GM18505 (cell line): ENCODE data around the gene COQ9.
"Not testable (repeated sequence)": the region's sequence is repeated elsewhere in the genome, so short reads cannot be mapped to it uniquely, and the experiment has no call there.

Experiments used
- ATAC-seq: cut with Tn5 transposase; IDR thresholded peaks from one replicate; pipeline ENCODE4 v1.9.1; 2021; ENCODE audit not compliant: unreplicated experiment
- POLR2A ChIP-seq: IDR thresholded peaks from 4 replicates; pipeline ENCODE4 v1.6.1; 2011; ENCODE audit warnings: borderline replicate concordance; ENCODE audit not compliant: insufficient read depth, insufficient read length; ENCODE audit errors: extremely low read depth

The COQ9 gene

GRCh38 chr16:57435838-57436237 is 11.4 kb upstream of the COQ9 start:
- no peak for TF ChIP-seq POLR2A
- ATAC-seq = no peak

DNA sequence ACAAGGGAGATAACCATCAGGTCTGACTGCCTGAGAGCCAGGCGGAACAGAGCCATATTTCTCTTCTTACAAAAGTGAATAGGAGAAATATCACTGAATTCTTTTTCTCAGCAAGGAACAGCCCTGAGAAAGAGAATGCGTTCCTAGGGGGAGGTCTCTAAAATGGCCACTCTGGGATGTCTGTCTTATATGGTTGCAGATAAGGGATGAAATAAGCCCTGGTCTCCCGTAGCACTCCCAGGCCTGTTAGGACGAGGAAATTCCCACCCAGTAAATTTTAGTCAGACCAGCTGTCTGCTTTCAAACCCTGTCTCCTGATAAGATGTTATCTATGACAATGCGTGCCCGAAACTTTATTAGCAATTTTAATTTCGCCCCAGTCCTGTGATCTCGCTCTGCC is 7.3 kb upstream of the COQ9 start:
- not testable (repeated sequence) for ATAC-seq

GRCh38 chr16:57440551-57440950 is 6.7 kb upstream of the COQ9 start:
- not testable (repeated sequence) for ATAC-seq

DNA sequence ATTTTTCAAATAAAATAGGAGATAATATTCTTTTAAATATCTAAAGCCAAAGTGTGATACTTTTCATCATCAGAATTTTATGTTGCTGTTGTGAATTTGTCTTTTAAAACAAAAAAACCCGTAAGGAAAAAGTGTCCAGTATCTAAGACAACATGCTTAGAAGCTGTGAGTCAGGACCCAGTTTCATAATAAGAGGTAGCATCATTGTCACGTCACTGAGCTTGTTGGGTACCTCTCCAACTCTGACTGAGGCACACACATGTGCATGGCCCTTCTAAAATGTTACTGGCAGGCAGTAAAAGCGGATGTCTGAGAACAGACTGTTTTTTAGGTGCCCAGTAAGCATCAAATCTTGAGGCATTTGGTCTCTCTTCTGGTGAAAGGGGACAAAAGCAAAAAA is 2.6 kb upstream of the COQ9 start:
- TF ChIP-seq POLR2A = no peak
- no peak for ATAC-seq

DNA sequence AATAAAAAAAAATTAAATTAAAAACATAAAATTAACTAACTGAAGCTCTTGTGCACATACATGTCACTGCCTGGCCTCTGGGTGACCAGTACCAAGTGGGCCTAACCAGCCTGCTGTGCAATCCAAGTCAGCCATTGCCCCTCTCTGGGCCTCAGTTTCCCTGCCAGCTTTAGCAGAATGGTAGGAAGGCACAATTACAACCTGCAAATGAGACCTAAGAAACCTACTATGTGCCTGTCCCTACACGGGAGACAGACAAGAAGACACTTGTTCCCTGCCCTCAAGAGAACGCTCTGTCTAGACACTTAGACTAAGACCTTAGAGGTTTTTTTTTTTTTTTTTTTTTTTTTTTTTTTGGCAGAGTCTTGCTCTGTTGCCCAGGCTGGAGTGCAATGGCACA is 1.8 kb upstream of the COQ9 start:
- no peak for TF ChIP-seq POLR2A
- no peak for ATAC-seq

- TF ChIP-seq POLR2A = no peak
- peak; percentile 19 for ATAC-seq
These were observed 621 bp upstream of the COQ9 start for GRCh38 chr16:57446531-57447185.

DNA sequence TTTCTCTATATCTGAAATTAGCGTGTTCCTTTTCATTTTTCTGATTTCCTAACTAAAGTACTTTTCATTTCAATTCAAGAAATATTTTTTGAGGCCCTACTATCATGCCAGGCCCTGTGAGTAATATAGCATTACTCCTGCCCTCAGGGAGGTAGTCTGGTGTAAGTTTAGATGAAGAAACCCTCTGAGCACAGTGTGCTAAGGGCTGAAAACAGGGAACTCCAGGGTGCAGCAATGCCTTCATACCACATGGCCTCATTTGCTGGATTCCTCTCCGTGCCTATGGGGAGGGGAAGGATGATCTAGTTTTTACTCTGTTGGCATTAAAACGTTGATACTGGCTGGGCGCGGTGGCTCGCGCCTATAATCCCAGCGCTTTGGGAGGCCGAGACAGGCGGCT is 4.7 kb downstream of the COQ9 start:
- ATAC-seq = no peak
- no peak for TF ChIP-seq POLR2A

DNA sequence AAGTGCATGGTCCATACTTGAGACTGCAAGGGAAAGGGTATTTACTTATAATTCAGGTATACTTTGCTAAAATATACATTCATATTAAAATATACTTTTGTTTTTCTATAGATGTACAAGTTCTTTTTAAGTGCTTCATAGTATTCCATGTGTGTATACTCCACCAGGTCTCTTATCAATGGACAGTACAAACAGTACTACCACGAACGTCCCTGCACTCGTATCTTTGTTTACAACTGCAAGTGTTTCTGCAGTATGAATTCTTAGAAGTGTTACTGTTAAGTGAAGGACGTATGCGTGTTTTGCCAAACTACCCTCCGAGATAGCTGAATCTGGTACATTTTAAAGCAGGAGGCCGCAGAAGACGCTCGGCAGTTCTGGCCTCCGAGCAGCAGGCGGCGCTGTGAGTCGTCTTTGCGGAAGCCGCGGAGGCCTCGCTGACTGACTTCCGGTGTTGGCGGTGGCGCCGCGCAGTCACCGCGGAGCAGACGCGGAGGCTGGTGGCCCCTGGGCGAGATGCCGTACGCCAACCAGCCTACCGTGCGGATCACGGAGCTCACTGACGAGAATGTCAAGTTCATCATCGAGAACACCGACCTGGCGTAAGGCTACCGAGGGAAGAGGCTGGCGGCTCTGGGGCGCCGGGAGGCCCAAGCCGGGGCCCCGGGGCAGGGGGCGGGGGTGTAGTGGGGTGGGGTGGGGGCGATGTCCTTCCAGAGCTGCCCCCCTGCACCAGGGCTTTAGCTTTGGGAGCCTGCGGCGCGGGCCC is 15.1 kb downstream of the COQ9 start, which contains the start of gene POLR2C:
POLR2C (plus strand) TSS at position 471 of the 769 bp plus-strand sequence; CDS start at position 517, 46 bp downstream.
- peak; percentile 99 for TF ChIP-seq POLR2A
- ATAC-seq = peak; percentile 88

DNA sequence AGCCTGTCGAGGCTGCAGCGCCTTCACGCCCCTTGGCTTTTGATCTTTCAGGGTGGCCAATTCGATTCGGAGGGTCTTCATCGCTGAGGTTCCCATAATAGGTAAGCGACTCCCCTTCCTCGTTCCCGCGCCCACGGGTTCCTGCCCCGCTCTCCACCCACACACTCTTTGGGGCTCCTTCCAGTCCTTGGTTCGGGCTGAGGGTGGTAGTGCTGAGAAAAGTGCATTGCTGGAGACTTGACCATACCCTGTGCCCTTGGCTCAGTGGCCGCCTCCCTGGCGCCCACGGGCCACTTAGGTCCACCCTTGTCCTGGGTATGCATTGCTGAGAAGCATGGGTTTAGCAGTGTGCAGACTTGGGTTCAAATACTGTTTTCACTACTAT is 15.7 kb downstream of the COQ9 start:
- peak; percentile 29 for ATAC-seq
- TF ChIP-seq POLR2A = no peak

DNA sequence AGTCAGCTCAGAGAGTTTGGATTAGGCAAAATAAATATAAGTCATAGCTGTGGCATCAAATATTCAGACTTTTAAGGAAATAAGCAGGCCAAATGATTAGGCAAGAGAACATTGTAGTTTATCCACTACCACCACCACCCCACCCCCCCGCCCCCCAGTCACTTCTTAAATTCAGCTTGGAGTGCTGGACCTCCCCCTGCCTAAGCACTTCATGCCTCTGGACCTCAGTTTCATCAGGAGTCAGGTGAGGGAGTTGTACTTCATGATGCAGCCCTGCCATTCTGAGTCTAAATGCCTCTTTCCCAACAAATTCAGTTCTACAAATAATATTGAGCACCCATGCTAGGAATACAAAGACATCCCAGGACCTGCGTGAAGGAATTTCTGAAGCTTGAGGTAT is 17.2 kb downstream of the COQ9 start:
- TF ChIP-seq POLR2A = no peak
- ATAC-seq = no peak

GRCh38 chr16:57468346-57468745 is 21.1 kb downstream of the COQ9 start:
- TF ChIP-seq POLR2A = no peak
- ATAC-seq = no peak

- no peak for TF ChIP-seq POLR2A
- no peak for ATAC-seq
These were observed 21.8 kb downstream of the COQ9 start for GRCh38 chr16:57469046-57469445.

GRCh38 chr16:57469917-57470470 is 22.7 kb downstream of the COQ9 start:
- ATAC-seq = no peak
- no peak for TF ChIP-seq POLR2A

DNA sequence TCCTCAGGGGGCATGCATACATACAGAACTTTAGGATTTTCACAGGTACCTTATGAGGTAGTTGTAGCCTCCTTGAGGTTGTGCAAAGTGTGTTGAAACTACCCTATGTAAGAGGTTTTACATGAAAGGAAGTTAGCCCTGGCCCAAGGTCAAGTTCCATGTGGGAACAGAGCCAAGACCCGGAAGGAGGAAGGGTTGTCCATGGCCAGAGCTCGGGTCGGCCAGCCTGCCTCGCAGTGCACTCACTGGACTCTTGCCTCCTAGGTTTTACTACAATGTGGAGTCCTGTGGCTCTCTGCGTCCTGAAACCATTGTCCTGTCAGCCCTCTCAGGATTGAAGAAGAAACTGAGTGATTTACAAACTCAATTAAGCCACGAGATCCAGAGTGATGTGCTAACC is 23.4 kb downstream of the COQ9 start:
- ATAC-seq = no peak
- no peak for TF ChIP-seq POLR2A
